Esophagus muscularis mucosa (tissue), 4 donors: Measurements from ENCODE around the gene ZNF182. TPM values are rescaled to one million over a fixed set of nuclear protein-coding genes. Genes with fewer than 3 reads are reported as not detected.

Experiments used
- DNase-seq: peaks from one replicate; pipeline ENCODE4 v3.0.0-alpha.2; 2017; ENCODE audit errors: extremely low spot score
- H3K27ac ChIP-seq, 4 donors: fragments of 200-600 bp; sonication (generic); replicated peaks in 1 of 4; 1 replicate in 3 of 4; 2 replicates in 1 of 4; pipeline ENCODE4 v1.5.1; 2016 to 2019; ENCODE audit warnings: mild to moderate bottlenecking in 1 of 4
- H3K27me3 ChIP-seq, 4 donors: fragments of 200-600 bp; sonication (generic); one replicate each; pipeline versions ENCODE4 v1.5.1 to v1.6.0; 2016 to 2019
- H3K36me3 ChIP-seq, 4 donors: fragments of 200-600 bp; sonication (generic); one replicate each; pipeline ENCODE4 v1.5.1; 2016 to 2019
- H3K4me1 ChIP-seq, 4 donors: fragments of 200-600 bp; sonication (generic); one replicate each; pipeline ENCODE4 v1.5.1; 2016 to 2019
- H3K4me3 ChIP-seq, 4 donors: fragments of 200-600 bp; sonication (generic); 1 replicate in 2 of 4; 2 replicates in 2 of 4; pipeline ENCODE4 v1.5.1; 2016 to 2019; ENCODE audit warnings: mild to moderate bottlenecking in 4 of 4, moderate library complexity in 1 of 4
- H3K9me3 ChIP-seq, 4 donors: fragments of 200-600 bp; sonication (generic); 1 replicate in 3 of 4; 2 replicates in 1 of 4; pipeline ENCODE4 v1.5.1; 2016 to 2019
- CTCF ChIP-seq, 3 experiments: fragments of 200-600 bp in 2 of 3; fragments of 450-650 bp in 1 of 3; sonication (generic) in 2 of 3; IDR thresholded peaks; one replicate each; pipeline ENCODE4 v1.5.1; 2017 to 2019; ENCODE audit warnings: antibody characterized with exemption in 3 of 3, mild to moderate bottlenecking in 2 of 3, moderate library complexity in 1 of 3
- EP300 ChIP-seq: sonication (generic); formaldehyde crosslinking; IDR thresholded peaks from one replicate; pipeline ENCODE4 v1.6.1; 2017; ENCODE audit warnings: antibody characterized with exemption
- POLR2A ChIP-seq: fragments of 450-650 bp; IDR thresholded peaks from one replicate; pipeline ENCODE4 v1.6.1; 2017; ENCODE audit warnings: antibody characterized with exemption, moderate library complexity, mild to moderate bottlenecking, low read depth
- POLR2AphosphoS5 ChIP-seq, 2 donors: sonication (generic); formaldehyde crosslinking; IDR thresholded peaks; one replicate each; pipeline ENCODE4 v1.6.1; 2017; ENCODE audit warnings: antibody characterized with exemption in 2 of 2
- WGBS: methylation state at CpG from one replicate; pipeline ENCODE4 v1.1.5; 2018; 5-methylcytosine and 5-hydroxymethylcytosine counted together
- intact Hi-C: fragments of 100-400 bp; cut with DNase I; formaldehyde crosslinking; loops from one replicate; pipeline ENCODE4 v1.15.1; 2023
- total RNA-seq, 4 donors: library from RNA; depleted of rRNA; stranded (reverse); fragments of >200 nt; gene quantifications; one replicate each; pipeline versions ENCODE4 v1.1.0 to v1.2.1, GENCODE V29; 2016

ZNF182 gene
- total RNA-seq, 4 donors from 2014 or later = 3.5 to 6.2 (median 3.9) TPM

GRCh38 chrX:48003367-48003757 is 427 bp downstream of the ZNF182 start:
- peak overlapping the region; percentile 56 to 64 (median 62) for H3K4me3 ChIP-seq
- intact Hi-C loops = no loop called here
- H3K27ac ChIP-seq = peak overlapping the region; percentile 68 to 82 (median 75)
- no peak for DNase-seq
- 27% methylated on average over 15 of the region's 18 CpGs for WGBS
- peaks cover 0 to 17% (median 12%) of the 10 kb centered on the region in 4 donors for H3K4me1 ChIP-seq
- TF ChIP-seq CTCF (IDR thresholded peaks at IDR 0.05) (no peak), POLR2A (no peak), EP300 (no peak), POLR2AphosphoS5 (IDR thresholded peaks at IDR 0.05) (no peak)
- no peaks in the 10 kb centered on the region for H3K36me3 ChIP-seq
- H3K27me3 ChIP-seq = no peaks in the 10 kb centered on the region
- H3K9me3 ChIP-seq = no peaks in the 10 kb centered on the region

- no peak for DNase-seq
- Histone ChIP-seq H3K27me3 (no peaks in the 10 kb centered on the region), H3K4me1 (peaks cover 0 to 17% (median 12%) of the 10 kb centered on the region in 4 donors), H3K4me3 (peak overlapping the region; percentile 56 to 64 (median 62)), H3K9me3 (no peaks in the 10 kb centered on the region), H3K27ac (peak overlapping the region in 3 of 4 donors; percentile 74 to 82 (median 76)), H3K36me3 (no peaks in the 10 kb centered on the region)
- TF ChIP-seq CTCF (IDR thresholded peaks at IDR 0.05) (no peak), POLR2AphosphoS5 (IDR thresholded peaks at IDR 0.05) (no peak), POLR2A (no peak), EP300 (no peak)
- WGBS = 48% methylated on average over 7 of the region's 7 CpGs
- intact Hi-C loops = no loop called here
Measured at GRCh38 chrX:48002929-48003328, 860 bp downstream of the ZNF182 start.

- WGBS = 73% methylated on average over 3 of the region's 3 CpGs
- intact Hi-C loops = no loop called here
- H3K36me3 ChIP-seq = no peaks in the 10 kb centered on the region
Measured at GRCh38 chrX:48002319-48002718, 1.5 kb downstream of the ZNF182 start.

GRCh38 chrX:48001260-48001659 is 2.5 kb downstream of the ZNF182 start:
- peaks cover 0 to 17% (median 12%) of the 10 kb centered on the region in 4 donors for H3K4me1 ChIP-seq
- no peak overlapping the region for H3K4me3 ChIP-seq
- no peak for DNase-seq
- TF ChIP-seq POLR2A = no peak
- no peak for TF ChIP-seq EP300
- H3K36me3 ChIP-seq = peaks cover 0 to 8% (median 5%) of the 10 kb centered on the region in 4 donors
- no peak overlapping the region for H3K27ac ChIP-seq
- no peaks in the 10 kb centered on the region for H3K27me3 ChIP-seq
- H3K9me3 ChIP-seq = peaks cover 0 to 7% (median 0%) of the 10 kb centered on the region in 4 donors
- intact Hi-C loops = no loop called here
- WGBS = 86% methylated on average over 3 of the region's 3 CpGs

More at GRCh38 chrX:48002319-48002718, 1.5 kb downstream of the ZNF182 start:
- Histone ChIP-seq H3K27me3 (no peaks in the 10 kb centered on the region), H3K9me3 (no peaks in the 10 kb centered on the region), H3K4me1 (peaks cover 0 to 17% (median 12%) of the 10 kb centered on the region in 4 donors), H3K4me3 (no peak overlapping the region), H3K27ac (no peak overlapping the region)
- no peak for DNase-seq
- TF ChIP-seq CTCF (IDR thresholded peaks at IDR 0.05) (no peak), EP300 (no peak), POLR2AphosphoS5 (IDR thresholded peaks at IDR 0.05) (no peak), POLR2A (no peak)

- Histone ChIP-seq H3K4me1 (no peaks in the 10 kb centered on the region), H3K9me3 (peaks cover 0 to 7% (median 0%) of the 10 kb centered on the region in 4 donors), H3K36me3 (peaks cover 0 to 14% (median 12%) of the 10 kb centered on the region in 4 donors), H3K27me3 (no peaks in the 10 kb centered on the region), H3K27ac (no peak overlapping the region), H3K4me3 (no peak overlapping the region)
- intact Hi-C loops = no loop called here
- no peak for TF ChIP-seq POLR2A
- TF ChIP-seq CTCF (IDR thresholded peaks at IDR 0.05) = no peak
- no peak for DNase-seq
- 85% methylated on average over 2 of the region's 2 CpGs for WGBS
Measured at GRCh38 chrX:47992669-47993068, 11.1 kb downstream of the ZNF182 start.
